ENCODE results near the gene USP15.

The USP15 gene

DNA sequence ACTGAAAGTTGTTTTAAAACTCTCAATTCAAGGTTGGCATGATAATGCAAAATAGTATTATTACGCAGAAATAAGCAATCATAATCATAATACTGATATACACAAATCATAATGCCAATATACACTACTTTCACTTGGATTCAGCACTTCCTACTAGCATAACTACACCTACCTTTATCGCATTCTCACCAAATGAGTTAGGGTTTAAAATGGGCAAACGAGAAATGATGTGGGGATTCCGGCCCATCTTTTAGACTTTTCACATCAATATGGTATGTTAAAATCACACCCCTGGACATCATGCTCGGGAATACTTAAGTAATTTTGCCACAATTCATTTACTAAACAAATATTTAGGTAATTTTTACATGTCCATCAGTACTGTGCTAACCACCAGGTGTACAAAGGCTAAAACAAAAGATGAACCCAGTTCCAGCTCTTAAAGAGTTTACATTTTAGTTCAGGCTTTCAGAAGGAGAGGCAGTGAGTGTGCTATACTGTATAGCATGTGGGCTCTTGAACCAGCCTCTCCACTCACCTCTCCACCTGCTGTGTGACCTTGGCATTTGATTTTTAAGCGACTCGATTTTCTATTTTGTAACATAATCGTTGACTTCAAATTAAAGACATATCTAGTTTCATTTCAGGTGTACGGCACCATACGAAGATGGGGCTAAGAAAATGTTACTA, 1.1 kb upstream of the USP15 start:
- peak; percentile 55 for DNase-seq

GRCh38 chr12:62259631-62259992, 592 bp upstream of the USP15 start:
- DNase-seq = no peak

DNA sequence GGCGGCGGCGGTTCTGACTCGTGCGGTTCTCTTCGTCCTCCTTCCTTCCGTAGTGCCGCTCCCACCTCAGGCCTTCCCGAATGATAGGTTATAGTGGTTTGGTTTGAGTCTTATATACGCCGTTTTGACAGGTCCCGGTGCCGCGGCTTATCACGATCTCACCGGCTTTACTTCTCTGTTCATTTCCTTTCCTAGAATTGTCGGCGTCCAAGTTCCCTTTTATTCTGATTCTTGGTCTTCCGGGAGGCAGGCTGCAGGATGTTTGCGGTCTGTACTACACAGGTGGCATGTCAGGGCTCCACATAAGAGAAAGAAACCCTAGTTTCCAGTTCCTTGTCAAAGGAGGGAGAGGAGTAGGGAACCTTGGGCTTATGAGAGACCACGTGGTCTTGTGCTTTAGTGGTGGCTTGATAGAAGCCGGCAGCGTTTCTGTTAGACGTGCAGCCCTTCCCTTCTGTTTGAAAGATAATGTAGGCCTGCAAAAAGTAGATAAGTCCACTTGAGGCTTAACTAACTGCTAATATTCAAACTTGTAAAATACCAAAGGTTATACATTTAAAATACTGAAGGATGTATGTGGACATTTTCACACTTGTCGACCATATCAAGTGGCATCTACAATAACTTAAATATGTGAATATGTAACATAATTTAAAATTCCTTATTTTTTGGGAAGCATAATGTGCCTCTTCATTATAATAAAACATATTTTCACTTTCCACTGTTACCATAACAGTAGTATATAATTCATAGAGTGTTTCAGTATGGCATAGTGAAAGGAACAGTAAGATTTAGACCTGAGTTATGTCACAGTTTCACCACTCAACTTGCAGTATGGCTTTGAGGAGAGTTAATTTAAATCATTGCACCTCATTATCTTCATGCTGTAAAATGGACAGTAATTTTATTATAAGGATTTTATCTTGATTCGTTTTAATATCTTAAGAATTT, 804 bp downstream of the USP15 start:
- DNase-seq = no peak

DNA sequence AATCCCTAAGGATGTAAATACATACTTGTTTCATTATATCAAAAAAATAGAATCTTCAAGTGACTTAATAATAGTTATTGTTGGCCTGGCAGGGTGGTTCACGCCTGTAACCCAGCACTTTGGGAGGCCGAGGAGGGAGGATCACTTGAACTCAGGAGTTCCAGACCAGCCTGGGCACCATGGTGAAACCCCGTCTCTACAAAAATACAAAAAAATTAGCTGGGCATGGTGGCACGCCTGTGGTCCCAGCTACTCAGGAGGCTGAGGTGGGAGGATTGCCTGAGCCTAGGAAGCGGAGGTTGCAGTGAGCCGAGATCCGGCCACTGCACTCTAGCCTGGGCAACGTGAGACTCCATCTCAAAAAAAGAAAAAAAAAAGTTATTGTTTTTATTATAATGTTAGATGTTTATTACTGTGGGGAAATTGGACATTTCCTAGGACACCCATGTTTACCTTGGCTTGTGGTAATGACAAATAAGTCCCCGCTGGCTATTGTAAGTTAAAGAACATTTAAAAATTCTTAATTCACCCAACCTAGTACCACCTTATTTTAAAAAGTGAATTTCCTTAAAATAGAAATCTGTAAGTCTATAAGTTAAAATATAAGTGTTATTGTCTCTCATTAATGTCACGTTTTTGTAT, 1.8 kb downstream of the USP15 start:
- no peak for DNase-seq

DNA sequence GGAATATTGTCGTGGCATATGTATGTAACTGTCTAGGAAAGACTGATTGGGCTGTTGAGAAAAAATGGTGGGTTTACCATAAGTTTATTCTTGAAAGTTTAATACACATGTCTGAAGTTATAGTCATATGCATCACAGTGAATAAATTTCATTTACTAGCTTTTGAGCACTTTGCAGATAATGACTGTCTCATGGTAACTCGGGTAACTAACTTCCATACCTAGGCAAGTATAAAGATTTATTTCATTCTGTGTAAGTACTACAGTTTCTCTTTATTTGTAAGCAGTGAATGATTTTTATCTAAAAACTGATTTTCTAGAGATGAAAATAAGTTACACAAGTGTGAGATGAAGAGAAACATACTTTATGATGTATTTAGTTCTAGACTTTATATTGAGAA, 3.0 kb downstream of the USP15 start:
- DNase-seq = no peak

GRCh38 chr12:62263966-62264365, 3.8 kb downstream of the USP15 start:
- DNase-seq = no peak

DNA sequence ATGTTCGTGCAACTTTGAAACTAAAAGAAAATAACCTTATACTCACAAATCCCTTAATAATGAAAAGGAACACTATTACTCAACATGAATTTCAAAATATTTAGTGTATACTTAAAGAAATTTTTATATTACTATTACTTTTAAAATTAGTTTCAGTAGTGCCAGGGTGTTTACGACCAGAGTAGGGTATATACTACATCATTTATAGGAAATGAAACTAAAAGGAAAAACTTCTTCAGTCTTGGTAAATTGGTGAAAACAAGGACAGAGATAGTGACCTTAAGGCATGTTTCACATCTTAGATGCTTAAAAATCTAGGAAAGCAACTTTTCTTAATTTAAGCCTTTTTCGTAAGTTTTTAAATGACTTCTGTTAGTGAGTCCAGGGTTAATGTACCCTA, 4.5 kb downstream of the USP15 start:
- DNase-seq = no peak

DNA sequence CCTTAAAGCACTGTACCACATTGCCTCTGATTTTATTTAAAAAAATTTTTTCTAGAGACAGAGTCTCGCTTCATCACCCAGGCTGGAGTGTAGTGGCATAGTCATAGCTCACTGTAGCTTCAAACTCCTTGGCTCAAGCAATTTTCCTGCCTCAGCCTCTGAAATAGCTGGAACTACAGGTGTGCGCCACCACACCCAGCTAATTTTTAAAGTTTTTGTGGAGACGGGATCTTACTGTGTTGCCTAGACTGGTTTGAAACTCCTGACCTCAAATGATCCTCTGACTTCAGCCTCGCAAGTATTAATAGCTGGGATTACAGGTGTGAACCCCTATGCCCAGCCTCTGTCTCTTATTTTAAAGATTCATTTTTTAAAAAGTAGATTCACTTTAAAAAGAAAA, 5.3 kb downstream of the USP15 start:
- DNase-seq = no peak

DNA sequence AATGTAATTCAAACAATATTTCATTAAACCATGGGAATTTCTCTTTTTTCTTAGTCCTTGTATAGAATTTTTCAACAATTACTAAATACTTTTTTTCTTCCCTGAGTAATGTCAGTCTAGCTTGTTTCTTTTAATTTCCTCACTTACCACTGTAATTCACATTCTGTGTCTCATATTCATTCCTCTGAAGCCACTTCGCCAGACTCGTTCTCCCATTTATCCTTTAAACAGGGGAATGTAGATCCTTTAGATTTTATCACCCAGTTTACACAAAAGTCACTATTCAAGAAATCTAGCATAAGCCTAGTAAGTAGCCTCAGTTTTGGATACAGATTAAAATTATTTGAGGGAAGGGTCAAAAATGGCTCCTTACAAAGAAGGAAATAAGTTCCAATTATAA, 6.8 kb downstream of the USP15 start:
- DNase-seq = no peak

- no peak for DNase-seq
Observed at GRCh38 chr12:62267480-62267879, 7.3 kb downstream of the USP15 start.

GRCh38 chr12:62268956-62269355, 8.8 kb downstream of the USP15 start:
- no peak for DNase-seq

- DNase-seq = no peak
Observed at GRCh38 chr12:62269464-62270228, 9.4 kb downstream of the USP15 start.

DNA sequence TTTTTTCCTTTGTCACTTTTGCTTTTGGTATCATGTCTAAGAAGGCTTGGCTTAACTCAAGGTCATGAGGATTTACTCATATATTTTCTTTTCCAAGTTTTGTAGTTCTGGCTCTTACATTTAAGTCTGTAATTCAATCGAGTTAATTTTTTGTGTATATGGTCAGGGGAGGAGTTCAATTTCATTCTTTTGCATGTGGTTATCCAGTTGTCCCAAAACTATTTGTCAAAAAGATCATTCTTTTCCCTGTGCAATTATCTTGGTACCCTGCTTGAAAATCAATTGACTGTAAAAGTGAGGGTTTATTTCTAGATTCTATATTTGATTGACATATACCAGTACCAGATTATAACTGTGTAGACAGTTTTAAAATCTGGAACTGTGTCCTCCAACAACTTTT, 10.2 kb downstream of the USP15 start:
- DNase-seq = no peak

- no peak for DNase-seq
Observed at GRCh38 chr12:62270872-62271271, 10.7 kb downstream of the USP15 start.

DNA sequence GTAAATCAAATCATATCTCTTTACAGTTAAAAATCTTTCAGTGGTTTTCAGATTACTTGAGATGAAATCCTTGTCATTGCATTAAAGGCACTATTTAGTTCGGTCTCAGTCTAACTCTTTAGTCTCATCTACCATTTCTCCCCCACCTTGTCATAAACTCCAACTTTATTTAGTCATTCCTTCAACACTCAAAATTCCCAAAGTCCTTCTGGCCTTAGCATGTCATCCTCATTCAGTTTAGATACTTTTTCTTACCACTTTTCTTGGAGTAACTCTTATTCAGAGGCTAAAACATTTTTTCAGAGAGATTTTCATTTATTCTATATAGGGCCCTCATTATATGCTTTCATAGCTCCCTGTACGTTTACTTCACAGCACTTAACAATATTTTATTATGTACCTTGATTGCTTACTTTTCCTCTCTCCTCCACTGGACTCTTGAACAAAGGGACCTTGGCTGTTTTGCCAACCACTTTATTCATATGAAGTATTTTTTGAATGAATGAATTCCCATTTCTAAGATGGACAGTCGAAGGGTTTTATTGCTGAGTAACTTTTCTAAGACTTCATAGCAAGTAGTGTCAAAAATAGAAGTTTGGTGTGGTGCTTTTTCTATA, 12.8 kb downstream of the USP15 start:
- DNase-seq = no peak

DNA sequence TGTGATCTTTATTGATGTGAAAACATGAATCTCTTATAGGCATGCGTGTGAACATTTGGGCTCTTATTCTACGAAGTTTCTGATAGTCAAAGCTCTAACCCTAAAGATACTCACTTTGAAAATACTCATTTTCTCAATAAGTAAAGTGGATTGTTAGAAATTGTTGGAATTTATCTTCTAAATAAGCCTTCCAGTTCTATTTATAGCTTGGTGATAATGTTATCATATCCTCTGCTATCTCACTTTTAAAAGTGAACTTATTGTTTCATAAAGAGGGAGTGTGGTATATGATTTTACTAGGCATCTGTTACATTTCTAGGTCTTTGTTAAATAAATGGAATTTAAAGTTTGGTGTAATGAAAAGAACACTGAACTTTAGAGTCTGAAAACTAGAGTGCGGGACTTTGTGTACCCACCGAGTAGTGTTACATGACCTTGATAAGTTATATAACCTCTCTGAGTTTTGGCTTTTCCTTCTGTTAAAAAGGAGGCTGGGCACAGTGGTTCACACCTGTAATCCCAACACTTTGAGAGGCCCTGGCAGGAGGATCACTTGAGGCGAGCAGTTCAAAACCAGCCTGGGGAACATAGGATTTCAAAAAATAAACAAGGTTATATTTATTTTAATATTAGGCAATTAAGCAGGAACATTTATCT, 13.6 kb downstream of the USP15 start:
- DNase-seq = no peak

GRCh38 chr12:62278022-62278421, 17.8 kb downstream of the USP15 start:
- no peak for DNase-seq

DNA sequence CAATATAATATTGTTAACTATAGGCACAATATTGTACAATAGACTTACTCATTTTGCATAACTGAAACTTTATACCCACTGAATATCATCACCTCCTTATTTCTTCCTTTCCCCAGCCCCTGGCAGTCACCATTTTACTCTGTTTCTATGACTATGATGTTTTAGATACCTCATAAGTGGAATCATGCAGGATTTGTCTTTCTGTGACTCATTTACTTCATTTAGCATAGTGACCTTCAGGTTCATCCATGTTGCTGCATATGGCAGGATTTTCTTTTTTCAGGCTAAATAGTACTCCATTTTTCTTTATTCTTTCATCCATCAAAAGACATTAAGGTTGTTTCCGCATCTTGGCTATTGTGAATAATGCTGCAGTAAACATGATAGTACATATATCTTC, 18.9 kb downstream of the USP15 start:
- no peak for DNase-seq

DNA sequence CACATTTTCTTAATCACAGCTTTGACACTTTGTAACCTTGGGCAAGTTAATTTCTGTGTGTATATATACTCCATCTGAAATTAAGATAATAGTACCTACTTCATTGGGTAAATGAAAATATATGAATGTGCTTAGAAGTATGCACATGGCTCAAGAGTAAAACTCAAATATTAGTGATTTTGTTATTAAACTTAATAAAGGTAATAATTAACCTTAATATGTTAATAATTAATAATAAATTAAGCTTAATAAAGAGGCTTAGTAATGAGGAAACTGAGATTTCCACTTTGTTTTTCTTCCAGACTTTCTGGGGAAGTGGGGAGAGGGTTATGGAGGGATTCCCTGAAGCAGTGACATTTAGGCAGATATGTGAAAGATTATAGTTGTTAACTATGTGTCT, 19.8 kb downstream of the USP15 start:
- no peak for DNase-seq

DNA sequence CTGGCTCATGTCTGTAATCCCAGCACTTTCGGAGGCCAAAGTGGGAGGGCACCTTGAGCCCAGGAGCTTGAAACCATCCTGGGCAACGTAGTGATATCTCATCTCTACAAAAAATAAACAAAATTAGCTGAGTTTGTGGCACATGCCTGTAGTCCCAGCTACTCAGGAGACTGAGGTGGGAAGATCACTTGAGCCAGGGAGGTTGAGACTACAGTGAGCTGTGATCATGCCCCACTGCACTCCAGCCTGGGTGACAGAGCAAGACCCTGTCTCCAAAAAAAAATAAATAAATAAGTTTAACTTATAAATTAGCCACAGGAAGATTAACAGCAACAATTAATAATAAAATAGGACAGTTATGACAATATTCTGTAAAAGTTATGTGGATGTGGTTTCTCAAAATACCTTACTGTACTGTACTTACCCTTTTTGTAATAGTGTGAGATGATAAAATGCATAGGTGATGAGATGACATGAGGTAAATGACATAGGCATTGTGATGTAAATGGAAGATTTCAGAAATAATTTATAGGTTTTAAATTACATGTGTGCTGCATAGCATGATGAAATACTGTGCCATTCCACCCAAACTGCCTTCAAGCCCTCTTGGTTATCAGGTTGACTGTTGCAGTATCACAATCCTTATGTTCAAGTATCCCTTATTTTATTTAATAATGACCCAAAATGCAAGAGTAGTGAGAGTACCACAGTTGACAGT, 22.0 kb downstream of the USP15 start:
- DNase-seq = no peak

GRCh38 chr12:62284749-62285148, 24.5 kb downstream of the USP15 start:
- no peak for DNase-seq

Data from NCI-H2227 treated with DMSO at 0.1 percent for 48 hours (cell line).